K562 (cell line): ENCODE data around the gene PSMA7. TPM values are rescaled to one million over a fixed set of nuclear protein-coding genes. Genes with fewer than 3 reads are reported as not detected.

Experiments
- AFF4 ChIP-seq: sonication (generic); formaldehyde crosslinking; IDR thresholded peaks from 2 replicates; pipeline ENCODE4 v1.8.0; 2023; ENCODE audit warnings: mild to moderate bottlenecking, missing genetic modification reagents
- ARID2 ChIP-seq: fragments of 450-650 bp; IDR thresholded peaks from 2 replicates; pipeline ENCODE4 v1.6.1; 2017; ENCODE audit warnings: antibody characterized with exemption, mild to moderate bottlenecking
- CCNT2 ChIP-seq: IDR thresholded peaks from 2 replicates; pipeline ENCODE4 v1.6.1; 2011; ENCODE audit warnings: borderline replicate concordance, low read depth, mild to moderate bottlenecking, moderate library complexity, mixed read lengths, low read length; ENCODE audit not compliant: insufficient read length; ENCODE audit errors: extremely low read depth
- HIVEP1 ChIP-seq: fragments of 250-450 bp; sonication (Bioruptor Pico); IDR thresholded peaks from 2 replicates; pipeline ENCODE4 v1.4.0; 2020; ENCODE audit warnings: mild to moderate bottlenecking
- LEF1 ChIP-seq: fragments of 450-650 bp; IDR thresholded peaks from 2 replicates; pipeline ENCODE4 v1.6.1; 2016; ENCODE audit warnings: mild to moderate bottlenecking
- MECOM ChIP-seq: fragments of 250-450 bp; sonication (Bioruptor Pico); IDR thresholded peaks from 2 replicates; pipeline ENCODE4 v1.8.0; 2022; ENCODE audit warnings: inconsistent platforms
- MYNN ChIP-seq, 2 experiments: sonication (generic); formaldehyde crosslinking in 1 of 2; IDR thresholded peaks; 2 replicates each; pipeline versions ENCODE4 v1.5.0 to v1.6.1; 2016 to 2020; ENCODE audit warnings: antibody characterized with exemption in 1 of 2, missing genetic modification reagents in 1 of 2
- SOX6 ChIP-seq: fragments of 450-650 bp; IDR thresholded peaks from 2 replicates; pipeline ENCODE4 v1.6.1; 2014; ENCODE audit warnings: mild to moderate bottlenecking
- STAT5A ChIP-seq: IDR thresholded peaks from 2 replicates; pipeline ENCODE4 v1.6.1; 2012; ENCODE audit warnings: low read length, inconsistent platforms, borderline replicate concordance
- THRA ChIP-seq: fragments of 450-650 bp; IDR thresholded peaks from 2 replicates; pipeline ENCODE4 v1.6.1; 2017; ENCODE audit warnings: mild to moderate bottlenecking, moderate library complexity
- USF1 ChIP-seq: sonication (generic); formaldehyde crosslinking; IDR thresholded peaks from 2 replicates; pipeline ENCODE4 v1.9.0; 2022; ENCODE audit warnings: mild to moderate bottlenecking, missing genetic modification reagents
- ZNF212 ChIP-seq: fragments of 450-650 bp; formaldehyde crosslinking; IDR thresholded peaks from 2 replicates; pipeline ENCODE4 v1.4.0; 2020; ENCODE audit warnings: mild to moderate bottlenecking
- polyA plus RNA-seq, 8 experiments: library from polyadenylated mRNA; depleted of rRNA in 4 of 8; stranded (reverse) in 5 of 8; unstranded in 3 of 8; fragments of >200 nt; fragmentation: Nextera tagmentation in 2 of 8; fragmentation: Illumina TruSeq in 1 of 8; extraction: Ambion mirVana in 2 of 8; extraction: Trizol in 1 of 8; gene quantifications; 2 replicates each; pipeline versions ENCODE4 v1.2.1 to v1.2.3, GENCODE V29; 2011 to 2014; ENCODE audit warnings: inconsistent platforms in 1 of 8, missing spikeins in 1 of 8
- total RNA-seq, 7 experiments: library from RNA; depleted of rRNA in 6 of 7; stranded (reverse); fragments of >200 nt in 6 of 7; fragmentation: Illumina TruSeq in 2 of 7; extraction: Trizol in 2 of 7; gene quantifications; 2 replicates each; pipeline versions ENCODE4 v1.2.1 to v1.2.3, GENCODE V29; 2011 to 2021; ENCODE audit warnings: low replicate concordance in 1 of 7
- TF ChIP-seq, protein P1 (sequence below): fragments of 450-650 bp; IDR thresholded peaks from 2 replicates; pipeline ENCODE4 v1.6.1; 2017; ENCODE audit warnings: antibody characterized with exemption, mild to moderate bottlenecking
- TF ChIP-seq, protein P2 (sequence below): fragments of 250-450 bp; sonication (Bioruptor Pico); IDR thresholded peaks from 2 replicates; pipeline ENCODE4 v1.5.0; 2021; ENCODE audit warnings: mild to moderate bottlenecking, borderline replicate concordance

Gene PSMA7
- total and polyA plus RNA-seq, 9 of the 15 experiments (the other 6 are each of a cell fraction or from before 2014, with no cell fraction given), result 257 to 510 (median 393) TPM

GRCh38 chr20:62121776-62122653, 21.2 kb downstream of the PSMA7 start, which contains the start of gene LSM14B (continued):
- TF ChIP-seq, protein P1, sequence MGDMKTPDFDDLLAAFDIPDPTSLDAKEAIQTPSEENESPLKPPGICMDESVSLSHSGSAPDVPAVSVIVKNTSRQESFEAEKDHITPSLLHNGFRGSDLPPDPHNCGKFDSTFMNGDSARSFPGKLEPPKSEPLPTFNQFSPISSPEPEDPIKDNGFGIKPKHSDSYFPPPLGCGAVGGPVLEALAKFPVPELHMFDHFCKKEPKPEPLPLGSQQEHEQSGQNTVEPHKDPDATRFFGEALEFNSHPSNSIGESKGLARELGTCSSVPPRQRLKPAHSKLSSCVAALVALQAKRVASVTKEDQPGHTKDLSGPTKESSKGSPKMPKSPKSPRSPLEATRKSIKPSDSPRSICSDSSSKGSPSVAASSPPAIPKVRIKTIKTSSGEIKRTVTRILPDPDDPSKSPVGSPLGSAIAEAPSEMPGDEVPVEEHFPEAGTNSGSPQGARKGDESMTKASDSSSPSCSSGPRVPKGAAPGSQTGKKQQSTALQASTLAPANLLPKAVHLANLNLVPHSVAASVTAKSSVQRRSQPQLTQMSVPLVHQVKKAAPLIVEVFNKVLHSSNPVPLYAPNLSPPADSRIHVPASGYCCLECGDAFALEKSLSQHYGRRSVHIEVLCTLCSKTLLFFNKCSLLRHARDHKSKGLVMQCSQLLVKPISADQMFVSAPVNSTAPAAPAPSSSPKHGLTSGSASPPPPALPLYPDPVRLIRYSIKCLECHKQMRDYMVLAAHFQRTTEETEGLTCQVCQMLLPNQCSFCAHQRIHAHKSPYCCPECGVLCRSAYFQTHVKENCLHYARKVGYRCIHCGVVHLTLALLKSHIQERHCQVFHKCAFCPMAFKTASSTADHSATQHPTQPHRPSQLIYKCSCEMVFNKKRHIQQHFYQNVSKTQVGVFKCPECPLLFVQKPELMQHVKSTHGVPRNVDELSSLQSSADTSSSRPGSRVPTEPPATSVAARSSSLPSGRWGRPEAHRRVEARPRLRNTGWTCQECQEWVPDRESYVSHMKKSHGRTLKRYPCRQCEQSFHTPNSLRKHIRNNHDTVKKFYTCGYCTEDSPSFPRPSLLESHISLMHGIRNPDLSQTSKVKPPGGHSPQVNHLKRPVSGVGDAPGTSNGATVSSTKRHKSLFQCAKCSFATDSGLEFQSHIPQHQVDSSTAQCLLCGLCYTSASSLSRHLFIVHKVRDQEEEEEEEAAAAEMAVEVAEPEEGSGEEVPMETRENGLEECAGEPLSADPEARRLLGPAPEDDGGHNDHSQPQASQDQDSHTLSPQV, result peak; percentile 9; the same call in 1 of the 2 replicates
- TF ChIP-seq USF1 (CRISPR knock-in tag), result no peak; the same call in 1 of the 2 replicates
- peak; percentile 45; the same call in 1 of the 2 replicates for TF ChIP-seq MYNN (IDR thresholded peaks at IDR 0.05)
- no peak for TF ChIP-seq MYNN (CRISPR knock-in tag; IDR thresholded peaks at IDR 0.05)
- TF ChIP-seq, protein P2, sequence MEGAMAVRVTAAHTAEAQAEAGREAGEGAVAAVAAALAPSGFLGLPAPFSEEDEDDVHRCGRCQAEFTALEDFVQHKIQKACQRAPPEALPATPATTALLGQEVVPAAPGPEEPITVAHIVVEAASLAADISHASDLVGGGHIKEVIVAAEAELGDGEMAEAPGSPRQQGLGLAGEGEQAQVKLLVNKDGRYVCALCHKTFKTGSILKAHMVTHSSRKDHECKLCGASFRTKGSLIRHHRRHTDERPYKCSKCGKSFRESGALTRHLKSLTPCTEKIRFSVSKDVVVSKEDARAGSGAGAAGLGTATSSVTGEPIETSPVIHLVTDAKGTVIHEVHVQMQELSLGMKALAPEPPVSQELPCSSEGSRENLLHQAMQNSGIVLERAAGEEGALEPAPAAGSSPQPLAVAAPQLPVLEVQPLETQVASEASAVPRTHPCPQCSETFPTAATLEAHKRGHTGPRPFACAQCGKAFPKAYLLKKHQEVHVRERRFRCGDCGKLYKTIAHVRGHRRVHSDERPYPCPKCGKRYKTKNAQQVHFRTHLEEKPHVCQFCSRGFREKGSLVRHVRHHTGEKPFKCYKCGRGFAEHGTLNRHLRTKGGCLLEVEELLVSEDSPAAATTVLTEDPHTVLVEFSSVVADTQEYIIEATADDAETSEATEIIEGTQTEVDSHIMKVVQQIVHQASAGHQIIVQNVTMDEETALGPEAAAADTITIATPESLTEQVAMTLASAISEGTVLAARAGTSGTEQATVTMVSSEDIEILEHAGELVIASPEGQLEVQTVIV, result no peak
- peak; percentile 34; the same call in 1 of the 2 replicates for TF ChIP-seq AFF4
- no peak for TF ChIP-seq THRA
- TF ChIP-seq ARID2, result no peak
- TF ChIP-seq SOX6, result no peak
- TF ChIP-seq HIVEP1 (CRISPR knock-in tag), result no peak
- no peak for TF ChIP-seq ZNF212
- TF ChIP-seq LEF1, result no peak
- no peak for TF ChIP-seq MECOM (CRISPR knock-in tag)
- peak; percentile 97 for TF ChIP-seq CCNT2
- TF ChIP-seq STAT5A, result no peak
